Duodenal mucosa (tissue), 2 donors: ENCODE results near the gene KRTAP10-2.
"Not testable (repeated sequence)": the region's sequence is repeated elsewhere in the genome, so short reads cannot be mapped to it uniquely, and the experiment has no call there.

Experiments used
- H3K27ac ChIP-seq: one replicate; pipeline ENCODE4 v1.7.0; 2013; ENCODE audit warnings: low read depth, low read length
- H3K27me3 ChIP-seq, 2 donors: one replicate each; pipeline ENCODE4 v1.7.0; 2013; ENCODE audit warnings: low read length in 2 of 2, control low read depth in 1 of 2; ENCODE audit not compliant: insufficient read depth in 2 of 2, control insufficient read depth in 1 of 2
- H3K36me3 ChIP-seq, 2 donors: one replicate each; pipeline ENCODE4 v1.7.0; 2013; ENCODE audit warnings: low read length in 2 of 2, control low read depth in 1 of 2; ENCODE audit not compliant: insufficient read depth in 2 of 2, control insufficient read depth in 1 of 2
- H3K4me1 ChIP-seq, 2 donors: one replicate each; pipeline ENCODE4 v1.7.0; 2013; ENCODE audit warnings: low read length in 2 of 2, control low read depth in 1 of 2; ENCODE audit not compliant: insufficient read depth in 2 of 2, control insufficient read depth in 1 of 2
- H3K4me3 ChIP-seq, 2 donors: one replicate each; pipeline ENCODE4 v1.7.0; 2013; ENCODE audit warnings: low read length in 2 of 2, low read depth in 1 of 2
- H3K9ac ChIP-seq, 2 donors: one replicate each; pipeline ENCODE4 v1.7.0; 2013; ENCODE audit warnings: low read length in 2 of 2, low read depth in 1 of 2
- H3K9me3 ChIP-seq, 2 donors: one replicate each; pipeline ENCODE4 v1.7.0; 2013; ENCODE audit warnings: low read length in 2 of 2, control low read depth in 1 of 2; ENCODE audit not compliant: control insufficient read depth in 1 of 2

The KRTAP10-2 gene

DNA sequence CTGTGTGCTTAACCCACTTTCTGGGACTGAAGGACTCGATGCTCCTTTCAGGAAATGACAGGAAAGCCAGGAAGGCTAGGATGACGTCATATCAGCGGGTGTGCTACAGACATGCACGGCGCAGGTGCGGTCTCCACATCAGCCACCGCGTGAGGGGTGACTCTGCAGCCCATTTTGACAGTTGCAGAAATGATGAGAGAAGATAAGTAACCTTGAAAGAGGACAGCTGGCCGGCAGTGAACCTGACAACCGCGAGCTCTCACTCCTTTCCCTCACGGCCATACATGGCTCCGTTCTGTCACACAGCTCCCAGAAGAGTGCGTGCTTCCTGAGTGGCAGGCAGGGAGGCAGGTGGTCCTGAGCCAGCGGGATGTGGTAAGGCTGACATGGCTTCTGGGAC is 30.8 kb upstream of the KRTAP10-2 start:
- no peaks in the 10 kb centered on the region for H3K4me1 ChIP-seq
- peaks cover 0 to 7% of the 10 kb centered on the region in 2 donors for H3K9me3 ChIP-seq
- no peaks in the 10 kb centered on the region for H3K36me3 ChIP-seq
- peaks cover 0 to 4% of the 10 kb centered on the region in 2 donors for H3K27me3 ChIP-seq
- no peak overlapping the region for H3K4me3 ChIP-seq
- H3K27ac ChIP-seq: no peak overlapping the region
- no peak overlapping the region for H3K9ac ChIP-seq

- H3K36me3 ChIP-seq: no peaks in the 10 kb centered on the region
- peaks cover 0 to 7% of the 10 kb centered on the region in 2 donors for H3K9me3 ChIP-seq
- no peak overlapping the region for H3K27ac ChIP-seq
- no peaks in the 10 kb centered on the region for H3K4me1 ChIP-seq
- no peak overlapping the region for H3K9ac ChIP-seq
- H3K27me3 ChIP-seq: peaks cover 0 to 2% of the 10 kb centered on the region in 2 donors
- no peak overlapping the region for H3K4me3 ChIP-seq
These were observed 29.9 kb upstream of the KRTAP10-2 start for GRCh38 chr21:44581158-44581557.

GRCh38 chr21:44580231-44580821 is 29.0 kb upstream of the KRTAP10-2 start, which contains the start of gene KRTAP10-5:
Gene KRTAP10-5, minus strand, starts transcription at chr21:44580604. Its CDS starts 26 bp downstream, at chr21:44580578.
- not testable (repeated sequence) for H3K36me3 ChIP-seq, H3K27ac ChIP-seq, H3K9ac ChIP-seq, H3K27me3 ChIP-seq, H3K4me1 ChIP-seq, H3K9me3 ChIP-seq
- peak within 1 kb of the TSS in 1 of 2 donors; percentile 32 for H3K4me3 ChIP-seq

DNA sequence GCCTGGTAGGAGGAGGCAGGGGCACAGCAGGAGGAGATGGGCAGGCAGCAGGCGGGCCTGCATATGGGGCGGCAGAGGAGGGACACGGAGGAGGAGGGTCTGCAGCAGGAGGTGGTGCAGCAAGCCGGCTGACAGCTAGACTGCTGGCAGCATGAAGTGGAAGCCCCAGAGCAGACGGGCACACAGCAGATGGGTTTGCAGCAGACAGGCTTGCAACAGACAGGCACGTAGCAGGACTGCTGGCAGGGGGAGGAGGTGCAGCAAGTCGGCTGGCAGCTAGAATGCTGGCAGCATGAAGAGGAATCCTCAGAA is 28.5 kb upstream of the KRTAP10-2 start:
- Histone ChIP-seq H3K4me1 (no peaks in the 10 kb centered on the region), H3K9me3 (peaks cover 0 to 7% of the 10 kb centered on the region in 2 donors), H3K36me3 (no peaks in the 10 kb centered on the region), H3K27me3 (no peaks in the 10 kb centered on the region), H3K27ac (no peak overlapping the region), H3K4me3 (no peak overlapping the region), H3K9ac (no peak overlapping the region)

GRCh38 chr21:44579056-44579832 is 27.9 kb upstream of the KRTAP10-2 start:
- Histone ChIP-seq H3K27ac (no peak overlapping the region), H3K9ac (no peak overlapping the region), H3K27me3 (no peaks in the 10 kb centered on the region), H3K36me3 (no peaks in the 10 kb centered on the region), H3K4me3 (no peak overlapping the region), H3K9me3 (peaks cover 0 to 7% of the 10 kb centered on the region in 2 donors), H3K4me1 (peaks cover 0 to 5% of the 10 kb centered on the region in 2 donors)

GRCh38 chr21:44578371-44579055 is 27.2 kb upstream of the KRTAP10-2 start:
- Histone ChIP-seq H3K4me1 (peaks cover 0 to 6% of the 10 kb centered on the region in 2 donors), H3K9me3 (peaks cover 0 to 7% of the 10 kb centered on the region in 2 donors), H3K27me3 (no peaks in the 10 kb centered on the region), H3K27ac (no peak overlapping the region), H3K4me3 (no peak overlapping the region), H3K36me3 (no peaks in the 10 kb centered on the region), H3K9ac (no peak overlapping the region)

- no peak overlapping the region for H3K9ac ChIP-seq
- peaks cover 0 to 6% of the 10 kb centered on the region in 2 donors for H3K4me1 ChIP-seq
- H3K4me3 ChIP-seq: no peak overlapping the region
- no peaks in the 10 kb centered on the region for H3K36me3 ChIP-seq
- no peak overlapping the region for H3K27ac ChIP-seq
- H3K9me3 ChIP-seq: peaks cover 4 to 8% of the 10 kb centered on the region in 2 donors
- no peaks in the 10 kb centered on the region for H3K27me3 ChIP-seq
These were observed 24.7 kb upstream of the KRTAP10-2 start for GRCh38 chr21:44576025-44576420.

DNA sequence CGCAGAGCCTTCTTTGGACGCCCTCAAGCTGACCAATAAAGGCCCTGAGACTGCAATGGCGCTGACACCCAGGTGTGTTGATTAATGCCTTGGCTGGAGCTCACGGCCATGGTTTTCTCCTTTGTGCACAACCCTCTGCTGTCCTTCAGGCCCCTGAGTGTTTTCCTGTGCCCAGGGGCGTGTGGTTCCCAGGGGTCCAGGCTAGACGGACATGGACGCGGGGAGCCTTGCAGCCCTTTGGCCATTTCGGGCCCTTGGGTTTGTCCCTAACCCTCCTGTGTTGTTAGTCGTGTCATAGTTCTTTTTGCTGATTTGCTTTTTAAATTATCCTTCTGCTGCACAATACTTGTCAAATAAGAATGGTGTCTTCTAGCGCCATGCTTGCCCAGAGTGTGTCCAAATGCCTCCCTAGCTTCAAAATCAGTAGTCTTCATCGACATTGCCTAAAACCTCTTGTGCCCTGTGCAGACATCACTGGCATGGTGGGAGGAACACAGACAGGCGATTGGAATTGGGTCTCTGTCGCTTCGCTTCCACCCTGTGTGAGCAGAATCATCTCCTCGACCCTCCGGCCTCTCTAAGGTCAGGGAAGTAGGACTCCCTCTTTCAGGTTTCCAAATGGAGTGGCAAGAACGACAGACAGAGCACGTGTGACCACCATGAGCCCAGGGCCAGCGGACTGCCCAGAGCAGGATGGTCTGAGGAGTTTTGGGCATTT is 24.2 kb upstream of the KRTAP10-2 start:
- peaks cover 4% of the 10 kb centered on the region in 2 donors for H3K9me3 ChIP-seq
- peaks cover 0 to 6% of the 10 kb centered on the region in 2 donors for H3K4me1 ChIP-seq
- H3K9ac ChIP-seq: no peak overlapping the region
- no peak overlapping the region for H3K27ac ChIP-seq
- no peaks in the 10 kb centered on the region for H3K36me3 ChIP-seq
- H3K27me3 ChIP-seq: no peaks in the 10 kb centered on the region
- H3K4me3 ChIP-seq: no peak overlapping the region

GRCh38 chr21:44574457-44575306 is 23.4 kb upstream of the KRTAP10-2 start:
- Histone ChIP-seq H3K36me3 (no peaks in the 10 kb centered on the region), H3K4me3 (peak overlapping the region; percentile 29 to 36), H3K4me1 (peaks cover 0 to 6% of the 10 kb centered on the region in 2 donors), H3K9me3 (peaks cover 4% of the 10 kb centered on the region in 2 donors), H3K27ac (no peak overlapping the region), H3K27me3 (no peaks in the 10 kb centered on the region), H3K9ac (no peak overlapping the region)
